Nephron progenitor cell (in vitro differentiated cells): ENCODE data around the gene TBCD.
A peak's percentile ranks its signal among the peaks of the same experiment; 100 is the strongest.

ENCODE experiments used
- DNase-seq: peaks from one replicate; pipeline ENCODE4 v3.0.0; 2021
- H3K27ac Mint-ChIP-seq: 2 replicates; pipeline ENCODE4 v1.8.0; 2021; ENCODE audit warnings: mild to moderate bottlenecking, moderate library complexity, mixed read lengths
- H3K27me3 Mint-ChIP-seq: 2 replicates; pipeline ENCODE4 v1.8.0; 2021; ENCODE audit warnings: mild to moderate bottlenecking, low read depth, mixed read lengths; ENCODE audit not compliant: poor library complexity
- H3K36me3 Mint-ChIP-seq: 2 replicates; pipeline ENCODE4 v1.8.0; 2021; ENCODE audit warnings: low read depth, mixed read lengths
- H3K4me1 Mint-ChIP-seq: 2 replicates; pipeline ENCODE4 v1.8.0; 2021; ENCODE audit warnings: mixed read lengths
- H3K4me3 Mint-ChIP-seq: 2 replicates; pipeline ENCODE4 v1.8.0; 2021; ENCODE audit warnings: mild to moderate bottlenecking, moderate library complexity, mixed read lengths
- H3K9me3 Mint-ChIP-seq: 2 replicates; pipeline ENCODE4 v1.8.0; 2021; ENCODE audit warnings: mild to moderate bottlenecking, moderate library complexity, mixed read lengths
- CTCF ChIP-seq: fragments of 200-600 bp; sonication (generic); IDR thresholded peaks from 2 replicates; pipeline ENCODE4 v1.5.0; 2021; ENCODE audit warnings: antibody characterized with exemption

TBCD gene

GRCh38 chr17:82869536-82869935 is 117.7 kb downstream of the TBCD start:
- no peak for DNase-seq
- no peak for TF ChIP-seq CTCF
- peaks cover 21% of the 10 kb centered on the region for H3K36me3 Mint-ChIP-seq
- H3K9me3 Mint-ChIP-seq: no peaks in the 10 kb centered on the region
- H3K27ac Mint-ChIP-seq: peak overlapping the region; percentile 94
- H3K4me1 Mint-ChIP-seq: peaks cover 51% of the 10 kb centered on the region
- H3K4me3 Mint-ChIP-seq: no peak overlapping the region
- H3K27me3 Mint-ChIP-seq: peaks cover 3% of the 10 kb centered on the region

GRCh38 chr17:82870091-82870491 is 118.2 kb downstream of the TBCD start:
- Mint-ChIP-seq H3K9me3 (no peaks in the 10 kb centered on the region), H3K27me3 (peaks cover 3% of the 10 kb centered on the region), H3K4me3 (no peak overlapping the region), H3K36me3 (peaks cover 21% of the 10 kb centered on the region), H3K4me1 (peaks cover 51% of the 10 kb centered on the region), H3K27ac (peak overlapping the region; percentile 94)
- no peak for DNase-seq
- TF ChIP-seq CTCF: no peak

GRCh38 chr17:82870541-82870940 is 118.7 kb downstream of the TBCD start:
- DNase-seq: no peak
- Mint-ChIP-seq H3K27me3 (no peaks in the 10 kb centered on the region), H3K4me1 (peaks cover 51% of the 10 kb centered on the region), H3K4me3 (no peak overlapping the region), H3K27ac (peak overlapping the region; percentile 94), H3K9me3 (no peaks in the 10 kb centered on the region), H3K36me3 (peaks cover 21% of the 10 kb centered on the region)
- TF ChIP-seq CTCF: no peak

- Mint-ChIP-seq H3K27ac (no peak overlapping the region), H3K9me3 (no peaks in the 10 kb centered on the region), H3K36me3 (peaks cover 21% of the 10 kb centered on the region), H3K27me3 (no peaks in the 10 kb centered on the region), H3K4me3 (no peak overlapping the region), H3K4me1 (peaks cover 51% of the 10 kb centered on the region)
- DNase-seq: no peak
- TF ChIP-seq CTCF: no peak
Observed at GRCh38 chr17:82871056-82871775, 119.4 kb downstream of the TBCD start.

- no peak overlapping the region for H3K27ac Mint-ChIP-seq
- H3K36me3 Mint-ChIP-seq: peaks cover 21% of the 10 kb centered on the region
- H3K4me3 Mint-ChIP-seq: no peak overlapping the region
- peaks cover 52% of the 10 kb centered on the region for H3K4me1 Mint-ChIP-seq
- no peak for TF ChIP-seq CTCF
- DNase-seq: no peak
- no peaks in the 10 kb centered on the region for H3K9me3 Mint-ChIP-seq
- H3K27me3 Mint-ChIP-seq: no peaks in the 10 kb centered on the region
Observed at GRCh38 chr17:82871776-82872561, 120.1 kb downstream of the TBCD start.
